ENCODE measurements around the gene AMOT.

GRCh38 chrX:112818114-112819007 is 22.3 kb downstream of the AMOT start:
- TF ChIP-seq POLR2A (IDR thresholded peaks at IDR 0.05) = no peak
- no peak for TF ChIP-seq CTCF (IDR thresholded peaks at IDR 0.05)
